GM19438 (cell line): ENCODE data around the gene SNRPE.
A peak's percentile ranks its signal among the peaks of the same experiment; 100 is the strongest.
"Not testable (repeated sequence)": the region's sequence is repeated elsewhere in the genome, so short reads cannot be mapped to it uniquely, and the experiment has no call there.

Experiments
- ATAC-seq: cut with Tn5 transposase; IDR thresholded peaks from one replicate; pipeline ENCODE4 v1.9.1; 2021; ENCODE audit warnings: low read depth; ENCODE audit not compliant: unreplicated experiment

SNRPE gene

DNA sequence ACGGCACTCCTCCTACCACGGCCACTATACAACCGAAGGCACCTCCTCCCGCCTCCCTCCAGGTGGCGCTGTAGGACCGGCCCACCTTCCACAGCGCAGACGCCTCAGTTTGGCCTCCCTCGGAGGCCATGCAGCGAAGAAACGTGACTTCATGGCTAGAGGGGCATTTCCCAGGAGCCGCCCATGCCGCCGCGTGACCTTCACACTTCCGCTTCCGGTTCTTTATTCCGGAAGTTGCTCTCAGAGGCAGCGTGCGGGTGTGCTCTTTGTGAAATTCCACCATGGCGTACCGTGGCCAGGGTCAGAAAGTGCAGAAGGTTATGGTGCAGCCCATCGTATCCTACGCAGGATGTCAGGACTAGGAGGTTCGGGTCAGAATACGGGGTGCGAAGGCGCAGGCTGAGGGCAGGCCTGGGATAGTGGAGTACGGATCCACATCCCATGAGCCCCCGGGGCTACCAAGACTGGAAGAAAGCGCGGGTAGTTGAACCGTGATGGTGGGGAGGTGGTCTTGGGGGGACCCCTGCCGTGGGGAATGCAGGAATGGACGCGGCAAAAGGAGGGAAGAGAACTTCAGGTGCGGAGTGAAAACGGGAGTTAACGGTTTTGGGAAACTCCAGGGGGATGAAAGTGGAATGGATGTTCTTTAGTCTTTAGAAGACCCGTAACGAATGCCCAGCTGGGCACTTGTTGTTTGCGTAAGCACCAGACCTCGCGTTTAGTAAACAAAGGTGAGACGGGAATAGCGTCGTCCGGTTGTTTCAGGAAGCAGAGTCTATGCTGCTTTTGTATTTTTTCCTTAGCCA lies at the start of gene SNRPE:
TSS of gene SNRPE (plus strand) at position 221 of the 806 bp plus-strand sequence. CDS start at position 282, 61 bp downstream.
- peak; percentile 96 for ATAC-seq

DNA sequence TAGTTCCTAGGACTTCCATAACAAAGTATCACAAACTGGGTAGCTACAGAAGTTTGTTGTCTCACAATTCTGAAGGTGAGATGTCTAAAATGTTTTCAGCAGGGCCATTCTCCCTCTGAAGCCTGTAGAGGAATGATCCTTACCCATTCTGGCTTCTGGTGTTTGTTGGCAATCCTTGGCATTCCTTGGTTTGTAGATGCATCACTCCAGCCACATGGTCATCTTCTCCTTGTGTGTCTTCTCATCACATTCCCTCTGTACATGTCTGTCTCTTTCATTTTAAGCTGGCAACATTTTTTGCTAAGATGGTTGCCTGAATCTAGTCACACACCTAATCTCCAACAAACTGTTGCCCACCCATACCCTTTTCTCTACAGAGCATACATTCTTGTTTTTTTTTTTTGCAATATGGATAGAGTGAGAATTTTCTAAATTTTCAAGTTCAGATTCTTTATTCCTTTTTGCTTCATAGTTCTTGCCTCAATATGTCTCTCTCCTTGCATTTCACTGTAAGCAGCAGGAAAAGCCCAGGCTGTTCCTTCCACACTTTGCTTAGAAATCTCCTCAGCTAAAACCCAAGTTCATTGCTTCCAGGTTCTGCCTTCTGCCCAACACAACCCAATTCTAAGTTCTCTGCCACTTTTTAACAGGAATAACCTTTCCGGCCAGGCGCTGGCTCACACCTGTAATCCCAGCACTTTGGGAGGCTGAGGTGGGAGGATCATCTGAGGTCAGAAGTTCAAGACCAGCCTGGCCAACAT lies 47.6 kb upstream of the SNRPE start:
- no peak for ATAC-seq

DNA sequence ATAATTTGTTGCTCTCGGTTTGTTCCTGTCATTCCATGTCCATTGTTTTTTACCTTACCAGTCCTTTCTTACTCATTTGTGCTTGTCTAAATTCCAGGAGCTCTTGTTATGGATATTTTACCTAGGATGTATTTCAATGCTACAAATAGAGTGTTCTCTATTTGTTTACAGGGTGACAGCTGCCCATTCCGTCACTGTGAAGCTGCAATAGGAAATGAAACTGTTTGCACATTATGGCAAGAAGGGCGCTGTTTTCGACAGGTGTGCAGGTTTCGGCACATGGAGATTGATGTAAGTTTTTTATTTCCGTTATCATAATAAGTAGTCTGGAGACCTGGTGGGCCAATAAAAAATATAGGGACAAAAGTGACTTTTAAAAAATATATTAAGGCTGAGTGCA lies 43.0 kb upstream of the SNRPE start:
- no peak for ATAC-seq

- no peak for ATAC-seq
Observed at GRCh38 chr1:203823306-203823705, 38.1 kb upstream of the SNRPE start.

DNA sequence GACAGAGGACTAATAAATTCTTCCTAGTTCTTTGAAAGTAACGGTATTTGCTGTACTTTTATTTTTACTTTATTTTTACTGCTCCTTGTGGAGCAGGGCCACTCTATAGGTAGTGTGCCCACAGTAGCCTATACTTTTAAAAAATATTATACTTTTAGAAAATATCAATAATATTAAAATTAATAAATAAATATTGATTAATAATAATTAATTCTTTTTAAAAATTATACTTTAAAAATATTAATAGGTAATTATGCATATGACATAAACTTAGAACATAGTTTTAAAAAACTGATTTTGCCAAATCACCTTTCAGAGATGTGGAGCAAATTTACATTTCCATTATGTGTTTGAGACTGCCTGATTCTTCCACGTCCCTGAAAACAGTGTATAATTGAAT lies 35.2 kb upstream of the SNRPE start:
- ATAC-seq, result no peak

- ATAC-seq, result no peak
Observed at GRCh38 chr1:203828002-203828401, 33.4 kb upstream of the SNRPE start.

DNA sequence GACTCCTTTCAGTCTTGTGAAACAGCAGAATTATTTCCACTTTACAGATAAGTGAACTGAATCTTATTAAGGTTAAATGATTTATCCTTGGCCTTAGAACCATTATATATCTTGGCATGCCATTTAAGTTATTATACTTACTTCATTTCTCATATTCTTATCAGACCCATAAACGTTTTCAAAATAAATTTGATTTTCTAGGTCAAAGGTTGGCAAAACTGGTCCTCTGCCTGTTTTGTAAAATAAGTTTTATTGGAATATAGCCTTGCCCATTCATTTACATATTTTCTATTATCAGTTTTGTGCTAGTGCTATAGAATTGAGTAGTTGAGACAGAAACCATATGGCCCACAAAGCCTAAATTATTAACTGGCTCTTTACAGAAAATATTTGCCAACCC lies 32.9 kb upstream of the SNRPE start:
- no peak for ATAC-seq

DNA sequence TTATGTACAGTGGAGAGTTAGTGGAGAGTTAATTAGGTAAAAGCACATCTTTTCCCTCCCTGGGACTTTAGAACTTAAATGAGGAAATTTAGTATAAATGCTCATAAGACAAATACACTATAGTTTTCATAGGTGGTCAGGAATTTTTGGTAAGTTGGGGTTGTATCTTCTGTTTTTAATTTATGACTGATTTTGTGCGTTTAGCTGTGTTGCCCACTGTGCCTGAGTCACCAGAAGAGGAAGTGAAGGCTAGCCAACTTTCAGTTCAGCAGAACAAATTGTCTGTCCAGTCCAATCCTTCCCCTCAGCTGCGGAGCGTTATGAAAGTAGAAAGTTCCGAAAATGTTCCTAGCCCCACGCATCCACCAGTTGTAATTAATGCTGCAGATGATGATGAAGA lies 32.2 kb upstream of the SNRPE start:
- ATAC-seq, result not testable (repeated sequence)

DNA sequence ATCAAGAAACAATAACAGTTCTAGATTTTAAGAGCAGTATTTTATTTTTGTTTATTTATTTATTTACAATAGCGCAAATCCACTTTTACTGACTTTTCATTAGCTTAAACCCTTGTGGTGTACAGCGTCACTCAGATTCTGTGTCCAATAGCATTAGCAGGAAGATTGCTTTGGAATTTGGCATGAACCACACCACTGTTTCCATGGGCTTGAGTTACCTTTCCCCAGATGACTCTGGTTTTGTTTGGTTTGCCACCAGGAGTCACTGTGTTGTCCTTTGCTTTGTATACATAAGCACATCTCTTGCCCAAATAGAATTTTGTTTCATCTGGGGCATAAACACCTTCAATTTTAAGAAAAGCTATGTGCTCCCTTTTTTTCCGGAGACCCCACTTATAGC lies 25.9 kb upstream of the SNRPE start:
- no peak for ATAC-seq

- ATAC-seq, result no peak
Observed at GRCh38 chr1:203839081-203839480, 22.3 kb upstream of the SNRPE start.

GRCh38 chr1:203840208-203840808 lies 21.1 kb upstream of the SNRPE start:
- no peak for ATAC-seq

DNA sequence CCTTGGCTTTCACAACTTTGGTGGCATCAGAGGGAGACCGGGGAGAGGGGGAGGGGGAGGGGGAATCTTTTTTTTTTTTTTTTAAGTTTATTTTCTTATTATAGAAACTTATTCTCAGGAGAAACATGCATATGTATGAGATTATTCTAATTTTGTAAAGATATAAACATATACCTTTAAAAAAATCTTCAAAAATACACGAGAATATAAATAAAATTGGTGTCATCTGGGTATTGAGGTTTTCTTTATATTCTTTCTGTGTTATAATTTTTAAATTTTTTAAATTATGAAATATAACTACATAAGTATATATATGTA lies 18.9 kb upstream of the SNRPE start:
- ATAC-seq, result no peak

DNA sequence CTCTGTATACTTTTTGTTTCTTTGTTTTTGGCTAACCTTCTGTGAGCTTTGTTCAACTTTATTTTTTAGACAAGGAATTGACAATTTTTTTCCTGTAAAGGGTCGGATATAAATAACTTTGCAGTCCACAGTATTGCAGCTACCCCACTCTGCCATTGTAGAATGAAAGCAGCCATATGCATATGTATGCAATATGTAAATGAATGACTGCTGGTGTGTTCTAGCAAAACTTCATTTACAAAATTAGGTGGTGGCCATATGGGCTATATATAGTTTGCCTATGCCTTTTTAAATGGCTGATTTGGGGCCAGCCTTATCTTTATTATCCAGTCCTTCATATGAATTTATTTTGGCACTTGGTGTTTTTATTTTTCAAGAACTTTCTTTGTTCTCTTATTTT lies 18.0 kb upstream of the SNRPE start:
- no peak for ATAC-seq

GRCh38 chr1:203853112-203853511 lies 8.3 kb upstream of the SNRPE start:
- not testable (repeated sequence) for ATAC-seq

DNA sequence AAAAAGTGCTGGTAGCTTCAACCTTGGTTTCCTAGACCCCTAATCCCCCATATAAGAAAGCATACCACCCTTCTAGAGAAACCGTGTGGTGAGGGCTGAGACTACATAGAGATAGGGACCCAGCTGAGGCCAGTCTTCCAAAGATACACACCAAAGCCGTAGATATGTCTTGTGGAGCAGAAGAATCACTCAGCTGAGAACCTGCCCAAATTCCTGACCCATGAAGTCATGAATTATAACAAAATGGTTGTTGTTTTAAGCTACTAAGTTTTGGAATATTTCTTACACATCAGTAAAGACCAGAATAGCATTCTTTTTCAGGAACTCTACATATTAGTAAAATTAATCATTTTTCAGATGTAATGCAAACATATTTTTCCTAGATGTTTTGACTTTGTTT lies 3.3 kb upstream of the SNRPE start:
- no peak for ATAC-seq

DNA sequence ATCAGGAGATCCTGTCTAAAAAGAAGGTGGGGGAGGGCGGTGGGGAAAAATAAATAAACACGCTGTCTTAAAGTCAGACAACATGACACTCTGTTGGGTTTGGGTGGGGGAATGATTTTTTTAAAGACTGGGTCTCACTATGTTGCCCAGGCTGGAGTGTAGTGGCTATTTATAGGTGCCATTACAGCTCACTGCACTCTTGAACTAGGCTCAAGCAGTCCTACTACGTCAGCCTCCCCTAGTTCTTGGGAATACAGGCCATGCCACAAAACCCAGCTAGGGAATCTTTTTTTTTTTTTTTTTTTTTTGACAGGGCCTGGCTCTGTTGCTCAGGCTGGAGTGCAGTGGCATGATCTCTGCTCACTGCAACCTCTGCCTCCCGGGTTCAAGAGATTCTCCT lies 2.4 kb upstream of the SNRPE start:
- ATAC-seq, result no peak

GRCh38 chr1:203860396-203861025 lies 888 bp upstream of the SNRPE start:
- ATAC-seq, result no peak

DNA sequence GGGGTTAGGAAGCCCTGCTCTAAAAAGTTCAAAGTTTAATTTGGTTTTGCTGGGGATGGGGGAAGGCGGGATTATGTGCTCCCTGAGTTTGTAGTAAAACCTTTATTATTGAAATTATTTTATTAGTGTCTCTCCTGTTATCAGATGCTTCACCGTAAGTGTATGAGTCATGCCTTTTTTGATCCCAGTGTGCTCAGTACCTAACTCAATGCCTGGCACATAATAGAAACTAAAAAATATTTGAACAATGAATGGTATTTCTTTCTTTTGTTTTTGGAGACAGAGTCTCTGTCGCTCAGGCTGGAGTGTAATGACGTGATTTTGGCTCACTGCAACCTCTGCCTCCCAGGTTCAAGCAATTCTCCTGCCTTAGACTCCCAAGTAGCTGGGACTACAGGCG lies 6.4 kb downstream of the SNRPE start:
- no peak for ATAC-seq

DNA sequence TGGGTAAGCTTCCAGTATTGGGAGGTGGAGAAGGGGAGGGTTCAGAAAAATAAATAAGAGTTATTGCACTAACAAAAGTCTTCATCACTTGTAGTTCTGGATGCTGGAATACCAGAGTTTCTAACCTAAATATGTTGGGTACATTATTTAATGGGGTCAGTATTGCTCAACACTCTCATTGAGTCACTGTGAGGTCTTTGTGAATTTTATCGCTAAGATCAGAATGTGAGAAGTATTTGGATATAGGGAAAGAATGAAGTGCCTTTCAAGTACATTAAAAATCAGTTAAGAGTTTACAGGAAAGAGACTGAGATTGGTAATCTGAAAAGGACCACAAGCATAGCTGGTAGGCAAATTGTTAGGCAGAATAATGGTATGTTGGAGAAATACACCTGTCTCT lies 8.8 kb downstream of the SNRPE start:
- no peak for ATAC-seq

GRCh38 chr1:203871114-203871880 lies 9.9 kb downstream of the SNRPE start:
- no peak for ATAC-seq

DNA sequence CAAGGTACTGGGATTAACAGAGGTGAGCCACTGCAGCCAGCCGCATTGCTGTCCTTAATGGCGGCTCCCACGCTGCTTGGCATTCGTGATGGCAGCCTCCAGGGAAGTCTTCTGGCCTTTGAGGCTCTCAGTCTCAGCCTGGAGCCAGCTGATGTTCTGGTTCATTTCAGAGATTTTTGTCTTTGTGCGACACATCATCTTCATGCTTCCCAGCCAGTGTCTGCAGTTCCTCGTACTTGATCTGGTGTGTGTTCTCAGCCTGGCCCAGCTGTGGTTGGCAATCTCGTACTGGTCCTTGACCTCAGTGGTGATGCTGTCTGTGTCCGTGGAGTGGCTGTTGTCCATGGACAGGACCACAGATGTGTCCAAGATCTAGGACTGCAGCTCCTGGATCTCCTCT lies 11.7 kb downstream of the SNRPE start:
- ATAC-seq, result no peak
